Osteocyte (in vitro differentiated cells): ENCODE measurements around the gene CACNA1F. TPM values are rescaled to one million over a fixed set of nuclear protein-coding genes. Genes with fewer than 3 reads are reported as not detected.

ENCODE experiments used
- DNase-seq: peaks from one replicate; pipeline ENCODE4 v3.0.0; 2021; ENCODE audit warnings: mixed read lengths; ENCODE audit not compliant: unreplicated experiment; ENCODE audit errors: extremely low spot score
- H3K27ac Mint-ChIP-seq: one replicate; pipeline ENCODE4 v1.8.0; 2021; ENCODE audit warnings: mild to moderate bottlenecking, mixed read lengths; ENCODE audit not compliant: unreplicated experiment
- H3K27me3 Mint-ChIP-seq: one replicate; pipeline ENCODE4 v1.8.0; 2021; ENCODE audit warnings: mixed read lengths; ENCODE audit not compliant: unreplicated experiment
- H3K36me3 Mint-ChIP-seq: one replicate; pipeline ENCODE4 v1.8.0; 2021; ENCODE audit warnings: mixed read lengths; ENCODE audit not compliant: unreplicated experiment
- H3K4me1 Mint-ChIP-seq: one replicate; pipeline ENCODE4 v1.8.0; 2021; ENCODE audit warnings: mixed read lengths; ENCODE audit not compliant: unreplicated experiment
- H3K4me3 Mint-ChIP-seq: one replicate; pipeline ENCODE4 v1.8.0; 2021; ENCODE audit warnings: mild to moderate bottlenecking, moderate library complexity, mixed read lengths; ENCODE audit not compliant: unreplicated experiment
- H3K9me3 Mint-ChIP-seq: one replicate; pipeline ENCODE4 v1.8.0; 2021; ENCODE audit warnings: mixed read lengths; ENCODE audit not compliant: unreplicated experiment
- total RNA-seq: library from RNA; stranded (reverse); gene quantifications from 2 replicates; pipeline ENCODE4 v1.2.1, GENCODE V29; 2021
- TF ChIP-seq, protein P1 (sequence below): fragments of 200-600 bp; sonication (generic); IDR thresholded peaks from 2 replicates; pipeline ENCODE4 v1.5.0; 2021; ENCODE audit warnings: antibody characterized with exemption, mild to moderate bottlenecking, moderate library complexity

The CACNA1F gene
- total RNA-seq, 1 donor from 2014 or later = not detected

GRCh38 chrX:49264460-49264859 lies 31.3 kb upstream of the CACNA1F start, which contains the start of gene FOXP3:
Gene FOXP3 (minus strand): TSS chrX:49264710. CDS start chrX:49258505, 6,205 bp downstream.
- no peak for DNase-seq
- Mint-ChIP-seq H3K9me3 (peaks cover 5% of the 10 kb centered on the region), H3K27me3 (peaks cover 4% of the 10 kb centered on the region), H3K36me3 (no peaks in the 10 kb centered on the region), H3K4me1 (peaks cover 5% of the 10 kb centered on the region), H3K27ac (no peak within 1 kb of the TSS), H3K4me3 (no peak within 1 kb of the TSS)
- TF ChIP-seq, protein P1, sequence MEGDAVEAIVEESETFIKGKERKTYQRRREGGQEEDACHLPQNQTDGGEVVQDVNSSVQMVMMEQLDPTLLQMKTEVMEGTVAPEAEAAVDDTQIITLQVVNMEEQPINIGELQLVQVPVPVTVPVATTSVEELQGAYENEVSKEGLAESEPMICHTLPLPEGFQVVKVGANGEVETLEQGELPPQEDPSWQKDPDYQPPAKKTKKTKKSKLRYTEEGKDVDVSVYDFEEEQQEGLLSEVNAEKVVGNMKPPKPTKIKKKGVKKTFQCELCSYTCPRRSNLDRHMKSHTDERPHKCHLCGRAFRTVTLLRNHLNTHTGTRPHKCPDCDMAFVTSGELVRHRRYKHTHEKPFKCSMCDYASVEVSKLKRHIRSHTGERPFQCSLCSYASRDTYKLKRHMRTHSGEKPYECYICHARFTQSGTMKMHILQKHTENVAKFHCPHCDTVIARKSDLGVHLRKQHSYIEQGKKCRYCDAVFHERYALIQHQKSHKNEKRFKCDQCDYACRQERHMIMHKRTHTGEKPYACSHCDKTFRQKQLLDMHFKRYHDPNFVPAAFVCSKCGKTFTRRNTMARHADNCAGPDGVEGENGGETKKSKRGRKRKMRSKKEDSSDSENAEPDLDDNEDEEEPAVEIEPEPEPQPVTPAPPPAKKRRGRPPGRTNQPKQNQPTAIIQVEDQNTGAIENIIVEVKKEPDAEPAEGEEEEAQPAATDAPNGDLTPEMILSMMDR = no peak

DNA sequence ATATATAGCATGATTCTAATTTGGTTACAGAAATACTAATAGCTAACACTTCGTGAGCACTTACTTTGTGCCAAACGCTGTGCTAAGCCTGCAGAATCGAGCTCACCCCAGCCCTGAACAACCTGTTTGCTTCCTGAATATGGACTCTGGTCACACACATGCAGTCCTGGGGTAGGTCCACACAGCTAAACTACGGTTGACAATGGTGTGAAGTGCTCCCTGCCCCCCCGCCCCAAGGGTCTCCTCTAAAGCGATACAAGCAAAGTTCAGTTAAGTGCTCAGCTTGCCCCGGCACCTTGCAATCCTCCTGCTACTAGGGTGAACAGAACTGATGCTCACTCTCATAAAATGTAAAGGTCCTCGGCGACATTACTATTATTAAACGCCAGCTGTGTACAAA lies 30.5 kb upstream of the CACNA1F start:
- H3K9me3 Mint-ChIP-seq = peaks cover 5% of the 10 kb centered on the region
- H3K4me3 Mint-ChIP-seq = no peak overlapping the region
- no peak overlapping the region for H3K27ac Mint-ChIP-seq
- H3K27me3 Mint-ChIP-seq = peaks cover 4% of the 10 kb centered on the region
- peaks cover 4% of the 10 kb centered on the region for H3K4me1 Mint-ChIP-seq
- DNase-seq = no peak
- no peaks in the 10 kb centered on the region for H3K36me3 Mint-ChIP-seq
- TF ChIP-seq, protein P1 = no peak

DNA sequence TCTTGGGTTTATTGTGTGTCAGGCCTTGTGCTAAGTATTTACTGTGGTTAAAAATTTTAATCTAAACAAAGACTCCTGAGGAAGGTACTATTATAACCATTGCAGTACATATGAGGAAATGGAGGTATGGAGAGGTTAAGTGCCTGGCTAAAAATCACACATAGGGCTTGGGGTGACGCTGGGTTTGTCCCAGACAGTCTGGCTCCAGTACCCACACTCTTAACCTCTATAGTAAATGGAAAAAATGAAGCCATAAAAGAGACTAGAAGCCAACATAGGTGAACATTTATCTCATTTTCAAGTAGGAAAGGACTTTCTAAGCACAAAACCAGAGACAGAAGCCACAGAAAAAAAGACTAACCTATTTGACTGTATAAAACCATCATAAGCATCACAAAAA lies 29.5 kb upstream of the CACNA1F start:
- no peaks in the 10 kb centered on the region for H3K36me3 Mint-ChIP-seq
- H3K27ac Mint-ChIP-seq = no peak overlapping the region
- TF ChIP-seq, protein P1 = no peak
- peaks cover 4% of the 10 kb centered on the region for H3K27me3 Mint-ChIP-seq
- peaks cover 5% of the 10 kb centered on the region for H3K9me3 Mint-ChIP-seq
- no peak overlapping the region for H3K4me3 Mint-ChIP-seq
- no peaks in the 10 kb centered on the region for H3K4me1 Mint-ChIP-seq
- DNase-seq = no peak

- Mint-ChIP-seq H3K9me3 (peaks cover 5% of the 10 kb centered on the region), H3K4me1 (no peaks in the 10 kb centered on the region), H3K36me3 (no peaks in the 10 kb centered on the region), H3K4me3 (no peak overlapping the region), H3K27me3 (peaks cover 4% of the 10 kb centered on the region), H3K27ac (no peak overlapping the region)
- no peak for DNase-seq
- TF ChIP-seq, protein P1 = no peak
These were observed 27.3 kb upstream of the CACNA1F start for GRCh38 chrX:49260221-49260985.

- TF ChIP-seq, protein P1 = no peak
- Mint-ChIP-seq H3K4me1 (no peaks in the 10 kb centered on the region), H3K27ac (no peak overlapping the region), H3K36me3 (no peaks in the 10 kb centered on the region), H3K9me3 (peaks cover 5% of the 10 kb centered on the region), H3K27me3 (peaks cover under 1% of the 10 kb centered on the region), H3K4me3 (no peak overlapping the region)
- no peak for DNase-seq
These were observed 25.6 kb upstream of the CACNA1F start for GRCh38 chrX:49258749-49259124.
